OCI-LY7 (cell line): Measurements from ENCODE around the gene OSBPL3. TPM values are rescaled to one million over a fixed set of nuclear protein-coding genes. Genes with fewer than 3 reads are reported as not detected.

Experiments used
- BruUV-seq: library from RNA; stranded (reverse); fragments of 400-500 nt; replicated peaks from 2 replicates; lab custom pipeline; 2021; lab: Mats Ljungman, UMichigan
- CTCF ChIA-PET: fragments of 300-600 bp; sonication (Branson Sonifier 250); formaldehyde crosslinking; loops from one replicate; lab custom pipeline; 2022; ENCODE audit warnings: antibody characterized with exemption; ENCODE audit not compliant: unreplicated experiment; lab: Charles Lee
- POLR2A ChIA-PET: fragments of 300-600 bp; sonication (Branson Sonifier 250); formaldehyde crosslinking; loops from one replicate; lab custom pipeline; 2022; ENCODE audit warnings: antibody characterized with exemption; lab: Charles Lee
- DNase-seq: peaks from one replicate; pipeline ENCODE4 v3.0.0-alpha.2; 2015; ENCODE audit warnings: low spot score
- H2AFZ ChIP-seq: fragments of 200-600 bp; sonication (generic), shearing (Covaris generic); 2 replicates; pipeline ENCODE4 v1.6.1; 2014; ENCODE audit warnings: mild to moderate bottlenecking, antibody characterized with exemption, low read length, moderate library complexity
- H3K27ac ChIP-seq: fragments of 200-600 bp; sonication (generic); 2 replicates; pipeline ENCODE4 v1.5.1; 2014; ENCODE audit warnings: mixed run types, low read depth, mild to moderate bottlenecking, moderate library complexity, low read length, inconsistent platforms; ENCODE audit not compliant: poor library complexity, severe bottlenecking
- H3K36me3 ChIP-seq: fragments of 200-600 bp; sonication (generic); 2 replicates; pipeline ENCODE4 v1.6.1; 2014; ENCODE audit warnings: mild to moderate bottlenecking, antibody characterized with exemption, low read length, moderate library complexity, mixed read lengths; ENCODE audit not compliant: insufficient read depth
- H3K4me1 ChIP-seq: fragments of 200-600 bp; sonication (generic); 2 replicates; pipeline ENCODE4 v1.5.1; 2014; ENCODE audit warnings: mild to moderate bottlenecking, low read length; ENCODE audit not compliant: insufficient read depth, poor library complexity, severe bottlenecking
- H3K4me2 ChIP-seq: fragments of 200-600 bp; sonication (generic); 2 replicates; pipeline ENCODE4 v1.6.1; 2014; ENCODE audit warnings: mild to moderate bottlenecking, low read length
- H3K4me3 ChIP-seq: fragments of 200-600 bp; sonication (generic); 2 replicates; pipeline ENCODE4 v1.5.1; 2014; ENCODE audit warnings: mild to moderate bottlenecking, low read depth, low read length; ENCODE audit not compliant: poor library complexity, severe bottlenecking
- H3K79me2 ChIP-seq: fragments of 200-600 bp; sonication (generic); 2 replicates; pipeline ENCODE4 v1.6.1; 2016; ENCODE audit warnings: low read depth, mild to moderate bottlenecking, low read length, moderate library complexity, mixed read lengths; ENCODE audit not compliant: insufficient read depth
- H3K9me2 ChIP-seq: fragments of 200-600 bp; sonication (generic); 2 replicates; pipeline ENCODE4 v1.6.1; 2016; ENCODE audit warnings: mild to moderate bottlenecking, low read length, mixed read lengths; ENCODE audit not compliant: insufficient read depth
- H3K9me3 ChIP-seq: fragments of 200-600 bp; sonication (generic); 2 replicates; pipeline ENCODE4 v1.6.1; 2014; ENCODE audit warnings: mild to moderate bottlenecking, mixed run types, low read length, mixed read lengths
- H4K20me1 ChIP-seq: fragments of 200-600 bp; sonication (generic); 2 replicates; pipeline ENCODE4 v1.6.1; 2014; ENCODE audit warnings: mild to moderate bottlenecking, antibody characterized with exemption, low read length, moderate library complexity, mixed read lengths; ENCODE audit not compliant: insufficient read depth
- EZH2phosphoT487 ChIP-seq: fragments of 200-600 bp; sonication (generic); IDR thresholded peaks from 2 replicates; pipeline ENCODE4 v1.6.1; 2018; ENCODE audit warnings: low read depth, borderline replicate concordance, mild to moderate bottlenecking, mixed run types, antibody characterized with exemption, low read length, moderate library complexity, mixed read lengths
- intact Hi-C: fragments of 100-400 bp; cut with micrococcal nuclease; formaldehyde crosslinking; loops from one replicate; pipeline ENCODE4 v1.10.0; 2022; ENCODE audit not compliant: unreplicated experiment
- total RNA-seq, 2 experiments: library from RNA; depleted of rRNA in 1 of 2; stranded (reverse); fragments of >200 nt in 1 of 2; shearing (Covaris generic) in 1 of 2; gene quantifications; 2 replicates each; pipeline ENCODE4 v1.2.3, GENCODE V29; 2014 to 2022
- TF ChIP-seq, protein P1 (sequence below): fragments of 200-600 bp; sonication (generic); conservative IDR thresholded peaks from 2 replicates; pipeline ENCODE4 v1.5.1; 2014; ENCODE audit warnings: mild to moderate bottlenecking, antibody characterized with exemption, low read length, moderate library complexity, mixed read lengths

Gene OSBPL3
- total RNA-seq, 2 experiments from 2014 or later: 28.7 to 79.9 TPM

DNA sequence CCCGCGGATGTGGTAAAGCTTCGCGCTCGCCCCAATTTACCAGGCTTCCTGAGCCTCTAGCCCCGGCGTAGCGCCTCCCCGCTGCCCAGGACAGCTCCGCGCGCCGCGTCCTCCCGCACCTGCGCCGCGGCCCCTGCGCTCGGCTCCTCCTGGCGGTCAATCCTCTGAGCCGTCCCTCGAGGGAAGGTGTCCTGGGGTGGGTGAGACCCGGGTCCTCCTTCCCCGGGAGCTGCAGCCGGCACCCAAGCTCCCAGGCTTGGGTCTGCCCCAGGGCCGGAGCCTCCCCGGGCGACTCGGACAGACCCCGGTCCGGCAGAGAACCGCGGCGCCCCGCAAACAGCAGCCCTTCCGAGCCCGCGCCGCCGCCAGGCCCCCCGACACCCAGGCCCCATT is 512 bp downstream of the OSBPL3 start:
- H3K9me2 ChIP-seq: no peaks in the 10 kb centered on the region
- peak overlapping the region; percentile 88 for H3K4me3 ChIP-seq
- H3K27ac ChIP-seq: peak overlapping the region; percentile 47
- H4K20me1 ChIP-seq: peaks cover 37% of the 10 kb centered on the region
- TF ChIP-seq, protein P1, sequence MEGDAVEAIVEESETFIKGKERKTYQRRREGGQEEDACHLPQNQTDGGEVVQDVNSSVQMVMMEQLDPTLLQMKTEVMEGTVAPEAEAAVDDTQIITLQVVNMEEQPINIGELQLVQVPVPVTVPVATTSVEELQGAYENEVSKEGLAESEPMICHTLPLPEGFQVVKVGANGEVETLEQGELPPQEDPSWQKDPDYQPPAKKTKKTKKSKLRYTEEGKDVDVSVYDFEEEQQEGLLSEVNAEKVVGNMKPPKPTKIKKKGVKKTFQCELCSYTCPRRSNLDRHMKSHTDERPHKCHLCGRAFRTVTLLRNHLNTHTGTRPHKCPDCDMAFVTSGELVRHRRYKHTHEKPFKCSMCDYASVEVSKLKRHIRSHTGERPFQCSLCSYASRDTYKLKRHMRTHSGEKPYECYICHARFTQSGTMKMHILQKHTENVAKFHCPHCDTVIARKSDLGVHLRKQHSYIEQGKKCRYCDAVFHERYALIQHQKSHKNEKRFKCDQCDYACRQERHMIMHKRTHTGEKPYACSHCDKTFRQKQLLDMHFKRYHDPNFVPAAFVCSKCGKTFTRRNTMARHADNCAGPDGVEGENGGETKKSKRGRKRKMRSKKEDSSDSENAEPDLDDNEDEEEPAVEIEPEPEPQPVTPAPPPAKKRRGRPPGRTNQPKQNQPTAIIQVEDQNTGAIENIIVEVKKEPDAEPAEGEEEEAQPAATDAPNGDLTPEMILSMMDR: peak; percentile 68
- no peak for TF ChIP-seq EZH2phosphoT487
- H3K36me3 ChIP-seq: peaks cover 27% of the 10 kb centered on the region; the same call in 1 of the 2 replicates
- intact Hi-C loops: loop anchor here (1.0 to 2.0 kb wide), 4 partner anchors 13 to 159 kb away; no protein-coding TSS in a partner anchor
- DNase-seq: peak; percentile 89
- peak overlapping the region; percentile 96 for H3K4me2 ChIP-seq
- CTCF ChIA-PET: interaction anchor here (0.8 to 1.8 kb wide), 8 partner anchors 32 to 264 kb away, joined by 3 to 7 read pairs (median 4); no protein-coding TSS in a partner anchor
- no TSS peak for BruUV-seq
- peaks cover 63% of the 10 kb centered on the region for H3K4me1 ChIP-seq
- POLR2A ChIA-PET: interaction anchor here (0.7 to 2.0 kb wide), 14 partner anchors 13 to 166 kb away, joined by 3 to 11 read pairs (median 4); no protein-coding TSS in a partner anchor
- peak overlapping the region; percentile 1; the same call in 1 of the 2 replicates for H2AFZ ChIP-seq
- peaks cover 53% of the 10 kb centered on the region for H3K79me2 ChIP-seq
- peaks cover 8% of the 10 kb centered on the region; the same call in 1 of the 2 replicates for H3K9me3 ChIP-seq

DNA sequence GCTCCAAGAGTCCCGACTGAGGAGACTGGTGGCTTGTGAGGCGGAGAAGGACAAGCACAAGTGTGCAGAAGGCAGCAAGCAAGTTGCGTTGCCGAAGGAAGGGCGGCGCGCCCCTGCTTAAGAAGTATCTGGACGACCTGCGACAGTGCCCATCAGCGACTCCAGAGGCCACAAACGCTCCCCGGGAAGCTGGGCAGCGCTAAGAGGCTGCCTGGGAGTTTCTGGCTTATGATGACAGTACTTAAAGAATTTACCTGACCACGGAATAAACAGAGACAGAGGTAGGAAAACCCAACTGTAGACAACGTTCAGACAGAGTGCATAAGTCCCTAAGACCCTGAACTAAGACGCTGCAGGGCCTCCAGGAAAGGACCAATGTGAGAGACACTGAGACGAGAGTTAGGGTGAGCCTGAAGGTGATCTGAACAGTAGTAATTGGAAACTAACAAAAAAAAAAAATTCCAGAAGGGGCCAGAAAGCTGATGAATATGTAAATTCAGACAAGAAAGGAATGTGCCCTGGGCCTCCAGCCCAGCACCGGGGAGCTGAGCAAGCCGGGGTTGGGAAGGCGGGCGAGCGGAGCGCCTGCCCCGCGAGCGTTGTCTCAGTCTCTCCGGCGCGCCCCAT is 1.0 kb downstream of the OSBPL3 start:
- Histone ChIP-seq H3K27ac (peak overlapping the region; percentile 47), H3K9me2 (no peaks in the 10 kb centered on the region), H4K20me1 (peaks cover 42% of the 10 kb centered on the region), H3K4me2 (peak overlapping the region; percentile 96), H3K79me2 (peaks cover 58% of the 10 kb centered on the region), H2AFZ (no peak overlapping the region), H3K36me3 (peaks cover 27% of the 10 kb centered on the region; the same call in 1 of the 2 replicates), H3K4me3 (peak overlapping the region; percentile 88), H3K9me3 (peaks cover 4% of the 10 kb centered on the region; the same call in 1 of the 2 replicates), H3K4me1 (peaks cover 63% of the 10 kb centered on the region)
- BruUV-seq: no TSS peak
- ChIA-PET CTCF (interaction anchor here (0.8 to 1.8 kb wide), 8 partner anchors 31 to 263 kb away, joined by 3 to 7 read pairs (median 4); no protein-coding TSS in a partner anchor), POLR2A (interaction anchor here (0.7 to 2.5 kb wide), 17 partner anchors 10 to 165 kb away, joined by 3 to 11 read pairs (median 3); no protein-coding TSS in a partner anchor)
- intact Hi-C loops: loop anchor here (1.0 to 2.0 kb wide), 4 partner anchors 13 to 159 kb away; no protein-coding TSS in a partner anchor
- TF ChIP-seq, protein P1: no peak
- TF ChIP-seq EZH2phosphoT487: no peak
- DNase-seq: no peak
